WTC11 (cell line): ENCODE results near the gene SLU7.

Source experiments
- CTCF ChIP-seq: fragments of 200-600 bp; IDR thresholded peaks from 2 replicates; pipeline ENCODE4 v1.8.0; 2022; ENCODE audit warnings: antibody characterized with exemption
- ETV6 ChIP-seq: sonication (generic); formaldehyde crosslinking; IDR thresholded peaks from 2 replicates; pipeline ENCODE4 v1.8.1; 2022; ENCODE audit warnings: mild to moderate bottlenecking, missing genetic modification reagents
- GRHL2 ChIP-seq: fragments of 250-450 bp; sonication (Bioruptor Pico); IDR thresholded peaks from 2 replicates; pipeline ENCODE4 v1.8.0; 2022; ENCODE audit warnings: mild to moderate bottlenecking, moderate library complexity; ENCODE audit not compliant: insufficient replicate concordance, severe bottlenecking
- JUN ChIP-seq: sonication (generic); formaldehyde crosslinking; IDR thresholded peaks from 2 replicates; pipeline ENCODE4 v1.8.0; 2023; ENCODE audit warnings: mild to moderate bottlenecking, missing genetic modification reagents
- MXD4 ChIP-seq: fragments of 250-450 bp; sonication (Bioruptor Pico); IDR thresholded peaks from 2 replicates; pipeline ENCODE4 v1.8.0; 2021; ENCODE audit warnings: mild to moderate bottlenecking, moderate library complexity, borderline replicate concordance
- TCF7 ChIP-seq: sonication (generic); formaldehyde crosslinking; IDR thresholded peaks from 2 replicates; pipeline ENCODE4 v1.8.0; 2022; ENCODE audit warnings: mild to moderate bottlenecking, low read depth, missing genetic modification reagents, moderate library complexity
- TEAD4 ChIP-seq: sonication (generic); formaldehyde crosslinking; IDR thresholded peaks from 2 replicates; pipeline ENCODE4 v1.8.0; 2022; ENCODE audit warnings: mild to moderate bottlenecking, missing genetic modification reagents
- ZBTB21 ChIP-seq: sonication (generic); formaldehyde crosslinking; IDR thresholded peaks from 2 replicates; pipeline ENCODE4 v1.8.1; 2023; ENCODE audit warnings: mild to moderate bottlenecking, missing genetic modification reagents, borderline replicate concordance
- TF ChIP-seq, protein P1 (sequence below): sonication (generic); formaldehyde crosslinking; IDR thresholded peaks from 2 replicates; pipeline ENCODE4 v1.8.0; 2022; ENCODE audit warnings: mild to moderate bottlenecking, missing genetic modification reagents

DNA sequence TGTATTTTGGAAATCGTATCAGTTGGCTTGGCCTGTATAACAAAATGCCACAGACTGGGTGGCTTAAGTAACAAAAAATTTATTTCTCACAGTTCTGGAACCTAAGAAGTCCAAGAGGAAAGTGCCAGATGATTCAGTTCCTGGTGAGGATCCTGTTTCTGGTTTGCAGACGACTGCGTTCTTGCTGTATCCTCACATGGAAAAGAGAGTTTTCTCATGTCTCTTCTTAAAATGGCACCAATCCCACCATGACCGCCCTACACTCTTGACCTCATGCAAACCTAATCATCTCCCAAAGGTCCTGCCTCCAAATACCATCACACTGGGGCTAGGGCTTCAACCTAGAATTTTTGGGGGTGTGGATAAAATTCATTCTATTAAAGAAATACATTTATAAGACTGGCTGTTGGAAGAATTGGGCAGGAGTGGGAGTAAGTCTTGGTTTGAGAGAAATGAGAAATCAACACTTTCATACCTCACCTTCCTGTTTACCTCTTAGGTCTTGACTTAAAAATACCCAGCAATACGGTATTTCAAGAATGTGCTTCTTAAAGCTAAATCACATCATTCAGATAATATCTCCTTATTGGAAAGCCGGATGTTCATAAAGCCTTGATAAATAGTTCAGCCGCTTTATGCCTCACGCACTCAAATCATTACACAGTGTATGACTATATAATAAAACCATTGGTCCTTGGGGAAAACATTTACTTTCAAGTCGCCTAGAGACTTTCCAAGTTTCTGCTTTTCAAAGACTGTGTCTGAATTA lies 31.5 kb upstream of the SLU7 start:
- TF ChIP-seq TCF7 (CRISPR knock-in tag) (no peak), JUN (CRISPR knock-in tag) (no peak), ZBTB21 (CRISPR knock-in tag) (no peak), ETV6 (CRISPR knock-in tag) (no peak), MXD4 (CRISPR knock-in tag) (no peak), CTCF (no peak), GRHL2 (CRISPR knock-in tag) (no peak), TEAD4 (CRISPR knock-in tag) (no peak)
- TF ChIP-seq, protein P1, sequence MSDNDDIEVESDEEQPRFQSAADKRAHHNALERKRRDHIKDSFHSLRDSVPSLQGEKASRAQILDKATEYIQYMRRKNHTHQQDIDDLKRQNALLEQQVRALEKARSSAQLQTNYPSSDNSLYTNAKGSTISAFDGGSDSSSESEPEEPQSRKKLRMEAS (CRISPR knock-in tag), result no peak
